Glutamatergic neuron (in vitro differentiated cells): Measurements from ENCODE around the gene TMEM121. TPM values are rescaled to one million over a fixed set of nuclear protein-coding genes. Genes with fewer than 3 reads are reported as not detected.
A peak's percentile ranks its signal among the peaks of the same experiment; 100 is the strongest.
"Not testable (repeated sequence)": the region's sequence is repeated elsewhere in the genome, so short reads cannot be mapped to it uniquely, and the experiment has no call there.

Experiments
- DNase-seq: peaks from one replicate; pipeline ENCODE4 v3.0.0; 2022
- H3K27ac Mint-ChIP-seq: one replicate; pipeline ENCODE4 v1.8.0; 2020; ENCODE audit warnings: mild to moderate bottlenecking, mixed read lengths, inconsistent platforms; ENCODE audit not compliant: unreplicated experiment
- H3K27me3 Mint-ChIP-seq: one replicate; pipeline ENCODE4 v1.8.0; 2020; ENCODE audit warnings: mild to moderate bottlenecking, moderate library complexity, mixed read lengths, inconsistent platforms; ENCODE audit not compliant: unreplicated experiment
- H3K36me3 Mint-ChIP-seq: one replicate; pipeline ENCODE4 v1.8.0; 2020; ENCODE audit warnings: mild to moderate bottlenecking, mixed read lengths, inconsistent platforms; ENCODE audit not compliant: unreplicated experiment
- H3K4me1 Mint-ChIP-seq: one replicate; pipeline ENCODE4 v1.8.0; 2020; ENCODE audit warnings: mild to moderate bottlenecking, low read depth, mixed read lengths, inconsistent platforms; ENCODE audit not compliant: unreplicated experiment
- H3K4me3 Mint-ChIP-seq: one replicate; pipeline ENCODE4 v1.8.0; 2020; ENCODE audit warnings: mild to moderate bottlenecking, mixed read lengths, inconsistent platforms; ENCODE audit not compliant: unreplicated experiment
- H3K9me3 Mint-ChIP-seq: one replicate; pipeline ENCODE4 v1.8.0; 2020; ENCODE audit warnings: mild to moderate bottlenecking, moderate library complexity, mixed read lengths, inconsistent platforms; ENCODE audit not compliant: unreplicated experiment
- CTCF ChIP-seq: fragments of 200-600 bp; sonication (generic); IDR thresholded peaks from one replicate; pipeline ENCODE4 v1.5.0; 2021; ENCODE audit not compliant: partially characterized antibody, unreplicated experiment
- total RNA-seq: library from RNA; stranded (reverse); fragmentation: NEBNext Ultra II Directional; extraction: Animal tissue kit (Norgen Biotek cat#: 25700); gene quantifications from one replicate; pipeline ENCODE4 v1.2.1, GENCODE V29; 2021; ENCODE audit not compliant: unreplicated experiment

The TMEM121 gene
- total RNA-seq, 1 donor from 2014 or later: 2.7 TPM

- no peak overlapping the region for H3K4me3 Mint-ChIP-seq
These were observed 50.2 kb downstream of the TMEM121 start for GRCh38 chr14:105576525-105577088.

GRCh38 chr14:105577314-105577861 is 51.0 kb downstream of the TMEM121 start:
- H3K9me3 Mint-ChIP-seq: peaks cover 41% of the 10 kb centered on the region
- peak overlapping the region; percentile 70 for H3K27ac Mint-ChIP-seq
- no peak overlapping the region for H3K4me3 Mint-ChIP-seq
- peaks cover 36% of the 10 kb centered on the region for H3K27me3 Mint-ChIP-seq
- no peak for DNase-seq
- H3K36me3 Mint-ChIP-seq: peaks cover 41% of the 10 kb centered on the region
- TF ChIP-seq CTCF: no peak
- H3K4me1 Mint-ChIP-seq: no peaks in the 10 kb centered on the region

More at GRCh38 chr14:105576525-105577088, 50.2 kb downstream of the TMEM121 start:
- DNase-seq: no peak
- Mint-ChIP-seq H3K27me3 (peaks cover 34% of the 10 kb centered on the region), H3K27ac (peak overlapping the region; percentile 72), H3K4me1 (no peaks in the 10 kb centered on the region), H3K9me3 (peaks cover 41% of the 10 kb centered on the region), H3K36me3 (peaks cover 41% of the 10 kb centered on the region)
- TF ChIP-seq CTCF: no peak

- Mint-ChIP-seq H3K27ac (peak overlapping the region; percentile 70), H3K4me1 (no peaks in the 10 kb centered on the region), H3K27me3 (peaks cover 40% of the 10 kb centered on the region), H3K4me3 (peak overlapping the region; percentile 56), H3K9me3 (peaks cover 44% of the 10 kb centered on the region), H3K36me3 (peaks cover 46% of the 10 kb centered on the region)
- TF ChIP-seq CTCF: no peak
- DNase-seq: no peak
These were observed 51.7 kb downstream of the TMEM121 start for GRCh38 chr14:105578070-105578469.

- H3K27ac Mint-ChIP-seq, H3K4me3 Mint-ChIP-seq, H3K4me1 Mint-ChIP-seq, DNase-seq: not testable (repeated sequence)
- peaks cover 38% of the 10 kb centered on the region for H3K9me3 Mint-ChIP-seq
- peaks cover 39% of the 10 kb centered on the region for H3K36me3 Mint-ChIP-seq
- peaks cover 35% of the 10 kb centered on the region for H3K27me3 Mint-ChIP-seq
These were observed 52.8 kb downstream of the TMEM121 start for GRCh38 chr14:105579221-105579620.

Other genes with a start within 250 kb of the TMEM121 start
- 54.6 TPM for gene BRF1, start 225.6 kb upstream of the TMEM121 start, total RNA-seq
- gene PACS2, start 211.8 kb upstream of the TMEM121 start, total RNA-seq: 263 TPM
- 2.7 TPM for gene TEX22, start 128.0 kb upstream of the TMEM121 start, total RNA-seq
- 261 TPM for gene MTA1, start 106.8 kb upstream of the TMEM121 start, total RNA-seq
- gene CRIP2, start 51.8 kb upstream of the TMEM121 start, total RNA-seq: 78.5 TPM
- gene CRIP1, start 39.7 kb upstream of the TMEM121 start, total RNA-seq: 49.3 TPM
- 13.8 TPM for gene TEDC1, start 35.3 kb upstream of the TMEM121 start, total RNA-seq